Measurements from ENCODE around the gene PYDC1.

The PYDC1 gene

GRCh38 chr16:31238041-31238440 lies 21.1 kb upstream of the PYDC1 start:
- H3K4me3 Mint-ChIP-seq: no peak overlapping the region
- no peaks in the 10 kb centered on the region for H3K4me1 Mint-ChIP-seq
- ATAC-seq (no peak), DNase-seq (no peak)
- H3K27me3 Mint-ChIP-seq: no peaks in the 10 kb centered on the region
- H3K27ac Mint-ChIP-seq: no peak overlapping the region
- peaks cover 4 to 11% of the 10 kb centered on the region in 2 donors for H3K9me3 Mint-ChIP-seq

GRCh38 chr16:31229501-31229900 lies 12.6 kb upstream of the PYDC1 start:
- Mint-ChIP-seq H3K27me3 (no peaks in the 10 kb centered on the region), H3K4me3 (no peak overlapping the region), H3K4me1 (no peaks in the 10 kb centered on the region), H3K27ac (no peak overlapping the region), H3K9me3 (peaks cover 4 to 5% of the 10 kb centered on the region in 2 donors)
- ATAC-seq (no peak), DNase-seq (no peak)

- no peaks in the 10 kb centered on the region for H3K27me3 Mint-ChIP-seq
- no peak overlapping the region for H3K27ac Mint-ChIP-seq
- no peak for DNase-seq
- no peak overlapping the region for H3K4me3 Mint-ChIP-seq
- ATAC-seq: no peak
- no peaks in the 10 kb centered on the region for H3K4me1 Mint-ChIP-seq
- H3K9me3 Mint-ChIP-seq: no peaks in the 10 kb centered on the region
These were observed 11.3 kb upstream of the PYDC1 start for GRCh38 chr16:31228206-31228605.

GRCh38 chr16:31225193-31225592 lies 8.3 kb upstream of the PYDC1 start:
- Mint-ChIP-seq H3K4me1 (no peaks in the 10 kb centered on the region), H3K27ac (no peak overlapping the region), H3K4me3 (no peak overlapping the region), H3K9me3 (no peaks in the 10 kb centered on the region), H3K27me3 (peaks cover 19% of the 10 kb centered on the region)
- ATAC-seq (no peak), DNase-seq (no peak)

GRCh38 chr16:31224092-31224955 lies 7.4 kb upstream of the PYDC1 start:
- Mint-ChIP-seq H3K9me3 (no peaks in the 10 kb centered on the region), H3K27ac (no peak overlapping the region), H3K4me3 (no peak overlapping the region), H3K27me3 (peaks cover 21% of the 10 kb centered on the region), H3K4me1 (no peaks in the 10 kb centered on the region)
- DNase-seq: no peak
- ATAC-seq: peak; percentile 33

GRCh38 chr16:31223044-31223443 lies 6.1 kb upstream of the PYDC1 start:
- H3K27me3 Mint-ChIP-seq: peaks cover 34% of the 10 kb centered on the region
- ATAC-seq: no peak
- H3K9me3 Mint-ChIP-seq: no peaks in the 10 kb centered on the region
- no peaks in the 10 kb centered on the region for H3K4me1 Mint-ChIP-seq
- H3K4me3 Mint-ChIP-seq: no peak overlapping the region
- no peak overlapping the region for H3K27ac Mint-ChIP-seq
- DNase-seq: no peak

GRCh38 chr16:31221357-31222160 lies 4.6 kb upstream of the PYDC1 start:
- H3K27me3 Mint-ChIP-seq: peaks cover 49% of the 10 kb centered on the region
- H3K27ac Mint-ChIP-seq: no peak overlapping the region
- DNase-seq (no peak), ATAC-seq (no peak)
- no peaks in the 10 kb centered on the region for H3K9me3 Mint-ChIP-seq
- H3K4me3 Mint-ChIP-seq: no peak overlapping the region
- peaks cover 6% of the 10 kb centered on the region for H3K4me1 Mint-ChIP-seq

GRCh38 chr16:31219154-31219741 lies 2.3 kb upstream of the PYDC1 start:
- no peaks in the 10 kb centered on the region for H3K9me3 Mint-ChIP-seq
- peaks cover 71% of the 10 kb centered on the region for H3K27me3 Mint-ChIP-seq
- DNase-seq: no peak
- no peak for ATAC-seq
- no peak overlapping the region for H3K27ac Mint-ChIP-seq
- no peak overlapping the region for H3K4me3 Mint-ChIP-seq
- H3K4me1 Mint-ChIP-seq: peaks cover 22% of the 10 kb centered on the region

- Mint-ChIP-seq H3K9me3 (no peaks in the 10 kb centered on the region), H3K27ac (no peak overlapping the region), H3K27me3 (peaks cover 85% of the 10 kb centered on the region), H3K4me3 (peak overlapping the region; percentile 70 to 85), H3K4me1 (peaks cover 22% of the 10 kb centered on the region)
- ATAC-seq: no peak
- DNase-seq: no peak
These were observed 198 bp upstream of the PYDC1 start for GRCh38 chr16:31217136-31217530.

- Mint-ChIP-seq H3K27me3 (peaks cover 69% of the 10 kb centered on the region), H3K4me3 (peak overlapping the region; percentile 71 to 85), H3K9me3 (no peaks in the 10 kb centered on the region), H3K4me1 (peaks cover 30% of the 10 kb centered on the region), H3K27ac (no peak overlapping the region)
- no peak for DNase-seq
- ATAC-seq: peak; percentile 73
These were observed 1.4 kb downstream of the PYDC1 start for GRCh38 chr16:31215287-31216162.

- Mint-ChIP-seq H3K4me1 (peaks cover 30% of the 10 kb centered on the region), H3K27ac (no peak overlapping the region), H3K9me3 (no peaks in the 10 kb centered on the region), H3K4me3 (peak overlapping the region; percentile 71 to 85), H3K27me3 (peaks cover 66% of the 10 kb centered on the region)
- no peak for DNase-seq
- peak; percentile 35 for ATAC-seq
These were observed 2.1 kb downstream of the PYDC1 start for GRCh38 chr16:31214708-31215286.

- H3K4me1 Mint-ChIP-seq: peaks cover 30% of the 10 kb centered on the region
- H3K27me3 Mint-ChIP-seq: peaks cover 62% of the 10 kb centered on the region
- no peak within 1 kb of the TSS for H3K27ac Mint-ChIP-seq
- DNase-seq (no peak), ATAC-seq (peak; percentile 38)
- peak within 1 kb of the TSS; percentile 71 to 85 for H3K4me3 Mint-ChIP-seq
- H3K9me3 Mint-ChIP-seq: no peaks in the 10 kb centered on the region
These were observed 2.8 kb downstream of the PYDC1 start, which contains the start of gene TRIM72 for GRCh38 chr16:31213877-31214707. TSS of gene TRIM72 (plus strand) at chr16:31214119. CDS start at chr16:31214739, 620 bp downstream.

GRCh38 chr16:31213342-31213741 lies 3.6 kb downstream of the PYDC1 start:
- Mint-ChIP-seq H3K4me3 (no peak overlapping the region), H3K27ac (no peak overlapping the region), H3K9me3 (no peaks in the 10 kb centered on the region), H3K27me3 (peaks cover 55% of the 10 kb centered on the region), H3K4me1 (peaks cover 30% of the 10 kb centered on the region)
- DNase-seq (no peak), ATAC-seq (no peak)

GRCh38 chr16:31206776-31207175 lies 10.2 kb downstream of the PYDC1 start:
- Mint-ChIP-seq H3K27ac (no peak overlapping the region), H3K4me3 (no peak overlapping the region), H3K9me3 (peaks cover 0 to 8% of the 10 kb centered on the region in 2 donors), H3K4me1 (peaks cover 22% of the 10 kb centered on the region), H3K27me3 (peaks cover 5% of the 10 kb centered on the region)
- ATAC-seq: no peak
- DNase-seq: no peak
